ENCODE results near the gene MPPE1.

GRCh38 chr18:11873670-11874340, 34.3 kb downstream of the MPPE1 start:
- TF ChIP-seq CTCF (IDR thresholded peaks at IDR 0.05; ENCODE audit: low read depth, low read length): no peak
- TF ChIP-seq EZH2phosphoT487 (IDR thresholded peaks at IDR 0.05; ENCODE audit: low read depth): no peak

All from OCI-LY3 (cell line).